Liver (tissue), 3 donors: ENCODE results near the gene FOXP3.

Source experiments
- CTCF ChIP-seq: fragments of 150-350 bp; IDR thresholded peaks from 2 replicates; pipeline ENCODE4 v1.5.1; 2017; ENCODE audit warnings: improper control_type of control experiment, low read depth, low read length; ENCODE audit not compliant: missing input control
- JUND ChIP-seq, 2 donors: IDR thresholded peaks; 2 replicates each; pipeline ENCODE4 v1.6.1; 2016; ENCODE audit warnings: antibody characterized with exemption in 2 of 2
- RAD21 ChIP-seq, 2 donors: IDR thresholded peaks; 2 replicates each; pipeline ENCODE4 v1.6.1; 2016; ENCODE audit warnings: antibody characterized with exemption in 2 of 2, mild to moderate bottlenecking in 2 of 2
- RXRA ChIP-seq, 2 donors: IDR thresholded peaks; 2 replicates each; pipeline ENCODE4 v1.6.1; 2017 to 2018; ENCODE audit warnings: antibody characterized with exemption in 2 of 2, mild to moderate bottlenecking in 1 of 2
- donor health status: healthy.
- donor health status: healthy.

DNA sequence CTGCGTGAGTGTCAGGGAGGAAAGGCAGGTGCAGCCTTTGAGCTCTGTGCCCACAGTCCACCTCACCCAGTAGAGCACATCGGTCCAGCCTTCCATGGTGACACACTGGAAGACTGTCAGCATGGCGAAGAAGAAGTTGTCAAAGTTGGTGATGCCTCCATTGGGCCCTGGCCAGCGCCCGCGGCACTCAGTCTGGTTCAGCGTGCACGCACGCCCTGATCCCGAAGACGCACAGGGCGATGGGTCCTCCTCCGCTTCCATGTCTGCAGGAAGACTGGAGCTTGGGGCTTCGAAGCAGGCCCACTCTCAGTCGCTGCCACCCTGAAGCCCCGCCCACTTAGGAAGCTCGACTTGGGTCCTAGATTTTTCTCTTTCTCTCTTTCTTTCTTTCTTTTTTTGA is 36.3 kb downstream of the FOXP3 start:
- TF ChIP-seq CTCF = no peak
- TF ChIP-seq JUND (IDR thresholded peaks at IDR 0.05) = no peak
- no peak for TF ChIP-seq RAD21 (IDR thresholded peaks at IDR 0.05)
- no peak for TF ChIP-seq RXRA (IDR thresholded peaks at IDR 0.05)
